Dermis microvascular lymphatic vessel endothelial cell (primary cell): ENCODE results near the gene TNFRSF6B. TPM values are rescaled to one million over a fixed set of nuclear protein-coding genes. Genes with fewer than 3 reads are reported as not detected.

Experiments used
- DNase-seq, 2 donors: peaks; one replicate each; pipeline versions ENCODE4 v3.0.0 to v3.0.0-alpha.2; 2010; ENCODE audit warnings: low read depth in 2 of 2
- total RNA-seq: library from RNA; depleted of rRNA; stranded (reverse); fragments of >200 nt; gene quantifications from 2 replicates; pipeline ENCODE4 v1.2.1, GENCODE V29; 2014

Gene TNFRSF6B
- total RNA-seq, 1 donor from 2014 or later, result 15.4 TPM

GRCh38 chr20:63736893-63737694, 40.6 kb downstream of the TNFRSF6B start:
- no peak for DNase-seq

GRCh38 chr20:63737695-63737944, 41.2 kb downstream of the TNFRSF6B start:
- DNase-seq, result no peak

- DNase-seq, result no peak
These were observed 41.7 kb downstream of the TNFRSF6B start for GRCh38 chr20:63737945-63738686.

DNA sequence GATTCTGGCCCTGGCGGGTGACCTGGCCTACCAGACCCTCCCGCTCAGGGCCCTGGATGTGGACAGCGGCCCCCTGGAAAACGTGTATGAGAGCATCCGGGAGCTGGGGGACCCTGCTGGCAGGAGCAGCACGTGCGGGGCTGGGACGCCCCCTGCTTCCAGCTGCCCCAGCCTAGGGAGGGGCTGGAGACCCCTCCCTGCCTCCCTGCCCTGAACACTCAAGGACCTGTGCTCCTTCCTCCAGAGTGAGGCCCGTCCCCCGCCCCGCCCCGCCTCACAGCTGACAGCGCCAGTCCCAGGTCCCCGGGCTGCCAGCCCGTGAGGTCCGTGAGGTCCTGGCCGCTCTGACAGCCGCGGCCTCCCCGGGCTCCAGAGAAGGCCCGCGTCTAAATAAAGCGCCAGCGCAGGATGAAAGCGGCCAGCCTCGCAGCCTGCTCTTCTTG, 42.3 kb downstream of the TNFRSF6B start:
- DNase-seq, result peak in 1 of 2 donors; percentile 30

DNA sequence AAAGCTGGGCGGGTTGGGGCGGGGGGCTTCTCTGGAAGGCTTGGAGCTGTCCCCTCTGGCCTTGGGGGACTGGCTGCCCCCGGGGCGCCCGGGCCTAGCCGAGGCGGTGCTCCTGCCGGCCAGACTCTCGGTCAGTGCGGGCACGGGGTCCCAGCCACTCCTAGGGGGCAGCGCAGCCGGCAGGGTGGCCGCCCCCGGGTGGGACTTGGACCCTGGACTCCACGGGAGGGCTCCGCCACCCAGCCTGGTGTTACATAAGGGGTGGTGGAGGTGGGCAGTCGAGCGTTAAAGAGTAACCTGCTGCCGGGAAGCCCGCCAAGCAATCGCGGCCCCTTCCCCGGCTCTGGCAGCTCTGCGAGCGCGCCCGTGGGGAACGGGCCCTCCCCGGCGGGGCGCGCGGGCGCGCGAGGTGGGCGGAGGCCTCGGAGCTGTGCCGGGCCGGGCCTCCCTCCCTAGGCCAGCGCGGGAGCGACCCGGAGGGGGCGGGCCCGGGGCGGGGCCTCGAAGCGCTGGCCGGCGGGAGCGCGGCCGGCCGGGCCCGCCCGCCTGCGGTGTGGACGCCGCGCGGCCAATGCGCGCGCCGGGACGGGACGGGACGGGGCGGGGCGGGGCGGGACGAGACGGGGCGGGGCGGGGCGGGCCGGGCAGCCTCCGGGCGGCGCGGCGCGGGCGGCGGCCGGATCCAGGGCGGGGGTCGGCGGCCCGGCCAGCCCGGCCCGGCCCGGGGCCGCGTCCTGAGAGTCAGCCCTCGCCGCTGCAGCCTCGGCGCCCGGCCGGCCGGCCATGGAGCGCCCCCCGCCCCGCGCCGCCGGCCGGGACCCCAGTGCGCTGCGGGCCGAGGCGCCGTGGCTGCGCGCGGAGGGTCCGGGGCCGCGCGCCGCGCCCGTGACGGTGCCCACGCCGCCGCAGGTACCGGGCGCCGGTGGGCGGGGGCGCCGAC, 42.9 kb downstream of the TNFRSF6B start, which contains the start of gene SLC2A4RG:
Gene SLC2A4RG, plus strand, starts transcription at position 647 of the 940 bp plus-strand sequence. Its CDS starts 137 bp downstream, at position 784.
- peak; percentile 21 to 77 for DNase-seq

GRCh38 chr20:63740070-63740626, 43.7 kb downstream of the TNFRSF6B start:
- DNase-seq, result peak in 1 of 2 donors; percentile 37

- DNase-seq, result peak; percentile 68 to 83
These were observed 44.3 kb downstream of the TNFRSF6B start for GRCh38 chr20:63740627-63741353.

DNA sequence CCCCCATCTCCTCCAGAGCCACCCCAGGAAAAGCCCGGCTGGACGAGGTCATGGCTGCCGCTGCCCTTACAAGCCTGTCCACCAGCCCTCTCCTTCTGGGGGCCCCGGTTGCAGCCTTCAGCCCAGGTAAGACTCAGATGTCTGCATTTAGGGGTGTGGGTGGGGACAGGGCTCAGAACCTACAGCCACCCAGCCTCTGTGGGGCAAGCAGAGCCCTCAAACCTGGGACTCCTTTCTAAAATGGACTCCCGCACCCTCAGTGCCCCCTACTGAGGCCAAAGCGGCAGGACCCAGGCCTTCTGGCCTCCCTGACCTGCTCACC, 44.9 kb downstream of the TNFRSF6B start:
- DNase-seq, result no peak

- DNase-seq, result no peak
These were observed 45.4 kb downstream of the TNFRSF6B start for GRCh38 chr20:63741676-63742380.

GRCh38 chr20:63742381-63743024, 46.1 kb downstream of the TNFRSF6B start:
- no peak for DNase-seq

GRCh38 chr20:63743210-63743970, 46.9 kb downstream of the TNFRSF6B start:
- no peak for DNase-seq

- no peak for DNase-seq
These were observed 47.7 kb downstream of the TNFRSF6B start for GRCh38 chr20:63744158-63744557.

- DNase-seq, result no peak
These were observed 48.3 kb downstream of the TNFRSF6B start for GRCh38 chr20:63744574-63745423.

DNA sequence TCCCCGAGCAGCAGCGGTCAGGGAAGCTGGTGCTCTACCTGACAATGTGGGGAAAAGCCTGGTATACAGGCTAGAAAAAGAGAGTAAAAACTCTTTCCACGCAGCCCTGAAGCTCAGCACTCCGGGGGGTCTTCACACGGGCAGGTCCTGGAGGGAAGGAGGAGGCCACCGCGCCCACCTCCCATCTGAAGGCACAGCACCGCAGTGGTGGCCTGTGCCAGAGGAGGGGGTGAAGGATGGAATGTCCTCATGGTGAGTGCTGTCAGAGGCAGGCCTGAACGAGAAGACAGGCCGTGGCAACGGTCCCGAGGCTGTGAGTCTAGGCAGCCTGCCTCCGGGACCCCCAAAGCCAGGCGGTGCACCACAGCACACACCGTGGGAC, 49.0 kb downstream of the TNFRSF6B start:
- DNase-seq, result no peak

GRCh38 chr20:63745961-63746731, 49.7 kb downstream of the TNFRSF6B start:
- DNase-seq, result no peak

GRCh38 chr20:63746751-63747315, 50.4 kb downstream of the TNFRSF6B start:
- no peak for DNase-seq

GRCh38 chr20:63747622-63748069, 51.2 kb downstream of the TNFRSF6B start:
- DNase-seq, result no peak
